Measurements from ENCODE around the gene LIG4. TPM values are rescaled to one million over a fixed set of nuclear protein-coding genes. Genes with fewer than 3 reads are reported as not detected.
A peak's percentile ranks its signal among the peaks of the same experiment; 100 is the strongest.

The LIG4 gene
- total RNA-seq, 1 donor: 10.1 TPM

GRCh38 chr13:108230377-108230776 lies 15.0 kb upstream of the LIG4 start:
- Histone ChIP-seq H3K4me2 (ENCODE audit: insufficient read depth, low read length) (no peak overlapping the region), H3K27me3 (ENCODE audit: insufficient read depth, low read length) (no peaks in the 10 kb centered on the region), H3K9me3 (ENCODE audit: low read depth, low read length) (no peaks in the 10 kb centered on the region), H3K36me3 (ENCODE audit: insufficient read depth, low read length) (no peaks in the 10 kb centered on the region), H3K27ac (ENCODE audit: low read depth, low read length) (no peak overlapping the region), H4K20me1 (ENCODE audit: insufficient read depth, low read length) (peaks cover 3% of the 10 kb centered on the region), H3K4me1 (ENCODE audit: insufficient read depth, low read length) (peaks cover 3% of the 10 kb centered on the region), H2AFZ (ENCODE audit: low read length) (no peak overlapping the region), H3K79me2 (ENCODE audit: insufficient read depth, low read length) (peaks cover 36% of the 10 kb centered on the region), H3K4me3 (ENCODE audit: insufficient read depth, low read length) (no peak overlapping the region)
- DNase-seq (ENCODE audit: insufficient read length, low spot score, missing footprints): no peak
- no peak for TF ChIP-seq CTCF (IDR thresholded peaks at IDR 0.05; ENCODE audit: extremely low read depth, low read depth, low read length)

- H2AFZ ChIP-seq (ENCODE audit: low read length): no peak overlapping the region
- peak overlapping the region; percentile 37 for H3K27ac ChIP-seq (ENCODE audit: low read depth, low read length)
- H3K79me2 ChIP-seq (ENCODE audit: insufficient read depth, low read length): peaks cover 61% of the 10 kb centered on the region
- DNase-seq (ENCODE audit: insufficient read length, low spot score, missing footprints): no peak
- H4K20me1 ChIP-seq (ENCODE audit: insufficient read depth, low read length): peaks cover 9% of the 10 kb centered on the region
- TF ChIP-seq CTCF (IDR thresholded peaks at IDR 0.05; ENCODE audit: extremely low read depth, low read depth, low read length): peak; percentile 78
- H3K27me3 ChIP-seq (ENCODE audit: insufficient read depth, low read length): no peaks in the 10 kb centered on the region
- no peak overlapping the region for H3K4me3 ChIP-seq (ENCODE audit: insufficient read depth, low read length)
- peaks cover 3% of the 10 kb centered on the region for H3K4me1 ChIP-seq (ENCODE audit: insufficient read depth, low read length)
- H3K4me2 ChIP-seq (ENCODE audit: insufficient read depth, low read length): no peak overlapping the region
- no peaks in the 10 kb centered on the region for H3K9me3 ChIP-seq (ENCODE audit: low read depth, low read length)
- H3K36me3 ChIP-seq (ENCODE audit: insufficient read depth, low read length): no peaks in the 10 kb centered on the region
These were observed 12.4 kb upstream of the LIG4 start for GRCh38 chr13:108227651-108228272.

GRCh38 chr13:108226184-108226583 lies 10.8 kb upstream of the LIG4 start:
- peak; percentile 38 for DNase-seq (ENCODE audit: insufficient read length, low spot score, missing footprints)
- Histone ChIP-seq H3K4me1 (ENCODE audit: insufficient read depth, low read length) (peaks cover 3% of the 10 kb centered on the region), H3K27me3 (ENCODE audit: insufficient read depth, low read length) (no peaks in the 10 kb centered on the region), H3K27ac (ENCODE audit: low read depth, low read length) (no peak overlapping the region), H4K20me1 (ENCODE audit: insufficient read depth, low read length) (peaks cover 9% of the 10 kb centered on the region), H3K9me3 (ENCODE audit: low read depth, low read length) (no peaks in the 10 kb centered on the region), H3K79me2 (ENCODE audit: insufficient read depth, low read length) (peaks cover 69% of the 10 kb centered on the region), H3K36me3 (ENCODE audit: insufficient read depth, low read length) (no peaks in the 10 kb centered on the region), H3K4me3 (ENCODE audit: insufficient read depth, low read length) (no peak overlapping the region), H3K4me2 (ENCODE audit: insufficient read depth, low read length) (no peak overlapping the region), H2AFZ (ENCODE audit: low read length) (no peak overlapping the region)
- TF ChIP-seq CTCF (IDR thresholded peaks at IDR 0.05; ENCODE audit: extremely low read depth, low read depth, low read length): no peak

- Histone ChIP-seq H3K4me1 (ENCODE audit: insufficient read depth, low read length) (peaks cover 3% of the 10 kb centered on the region), H3K27ac (ENCODE audit: low read depth, low read length) (no peak overlapping the region), H3K4me3 (ENCODE audit: insufficient read depth, low read length) (no peak overlapping the region), H3K27me3 (ENCODE audit: insufficient read depth, low read length) (no peaks in the 10 kb centered on the region), H2AFZ (ENCODE audit: low read length) (no peak overlapping the region), H3K36me3 (ENCODE audit: insufficient read depth, low read length) (no peaks in the 10 kb centered on the region), H3K4me2 (ENCODE audit: insufficient read depth, low read length) (no peak overlapping the region), H3K79me2 (ENCODE audit: insufficient read depth, low read length) (peaks cover 72% of the 10 kb centered on the region), H3K9me3 (ENCODE audit: low read depth, low read length) (no peaks in the 10 kb centered on the region), H4K20me1 (ENCODE audit: insufficient read depth, low read length) (peaks cover 9% of the 10 kb centered on the region)
- no peak for TF ChIP-seq CTCF (IDR thresholded peaks at IDR 0.05; ENCODE audit: extremely low read depth, low read depth, low read length)
- DNase-seq (ENCODE audit: insufficient read length, low spot score, missing footprints): no peak
These were observed 10.1 kb upstream of the LIG4 start for GRCh38 chr13:108225440-108225839.

Measured in osteoblast (primary cell).